SK-N-SH treated with all-trans-retinoic acid at 6 μM for 48 hours (cell line): Measurements from ENCODE around the gene ANKRD39.

Experiments
- CSRNP3 ChIP-seq: fragments of 250-450 bp; sonication (Bioruptor Pico); IDR thresholded peaks from 2 replicates; pipeline ENCODE4 v1.5.1; 2021; ENCODE audit warnings: mild to moderate bottlenecking, moderate library complexity
- ISL1 ChIP-seq: fragments of 250-450 bp; sonication (Bioruptor Pico); IDR thresholded peaks from 2 replicates; pipeline ENCODE4 v2.1.2; 2022; ENCODE audit warnings: mild to moderate bottlenecking, moderate library complexity
- PATZ1 ChIP-seq: fragments of 250-450 bp; sonication (Bioruptor Pico); IDR thresholded peaks from 2 replicates; pipeline ENCODE4 v1.8.0; 2020; ENCODE audit warnings: mild to moderate bottlenecking, moderate library complexity, borderline replicate concordance
- TCF4 ChIP-seq: fragments of 250-450 bp; sonication (Bioruptor Pico); IDR thresholded peaks from 2 replicates; pipeline ENCODE4 v1.8.0; 2021; ENCODE audit warnings: mild to moderate bottlenecking, moderate library complexity, borderline replicate concordance
- ZFP3 ChIP-seq: fragments of 250-450 bp; sonication (Bioruptor Pico); IDR thresholded peaks from 2 replicates; pipeline ENCODE4 v1.5.0; 2020; ENCODE audit warnings: mild to moderate bottlenecking, moderate library complexity
- ZFP30 ChIP-seq: fragments of 450-650 bp; formaldehyde crosslinking; IDR thresholded peaks from 2 replicates; pipeline ENCODE4 v1.5.0; 2022; ENCODE audit warnings: mild to moderate bottlenecking, moderate library complexity
- ZNF565 ChIP-seq: fragments of 450-650 bp; formaldehyde crosslinking; conservative IDR thresholded peaks from 2 replicates; pipeline ENCODE4 v1.5.0; 2020; ENCODE audit warnings: low read depth, mild to moderate bottlenecking, moderate library complexity
- ZNF70 ChIP-seq: fragments of 450-650 bp; formaldehyde crosslinking; IDR thresholded peaks from 2 replicates; pipeline ENCODE4 v1.5.0; 2020; ENCODE audit warnings: mild to moderate bottlenecking, moderate library complexity

DNA sequence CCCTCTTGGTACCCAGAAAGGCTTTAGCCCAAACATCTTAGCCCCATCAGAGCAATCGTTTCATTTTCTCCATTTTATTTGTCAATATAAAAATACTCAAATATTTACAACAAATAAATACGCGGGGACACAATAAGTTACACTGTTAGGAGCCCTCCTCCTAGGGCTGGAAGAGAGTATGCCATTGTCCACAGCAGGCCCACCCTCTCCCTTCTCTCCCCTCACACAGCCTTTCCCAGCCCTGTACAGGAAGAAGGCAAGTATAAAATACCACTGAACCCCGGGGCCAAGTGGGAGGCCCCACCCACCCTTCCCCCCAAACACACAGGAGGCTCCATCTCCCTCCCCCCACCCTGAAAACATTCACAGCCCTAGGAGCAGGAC lies 1.9 kb upstream of the ANKRD39 start:
- TF ChIP-seq ZFP3 (no peak), CSRNP3 (CRISPR knock-in tag) (no peak), ISL1 (CRISPR knock-in tag) (no peak), ZNF565 (no peak), ZFP30 (CRISPR knock-in tag) (no peak), TCF4 (CRISPR knock-in tag) (no peak), ZNF70 (CRISPR knock-in tag) (no peak), PATZ1 (CRISPR knock-in tag) (no peak)
